NT2/D1 (cell line): ENCODE data around the gene NDUFC2.

ENCODE experiments used
- SUZ12 ChIP-seq: IDR thresholded peaks from 2 replicates; pipeline ENCODE4 v1.6.1; 2011; ENCODE audit not compliant: insufficient read length, insufficient read depth; ENCODE audit errors: extremely low read depth
- YY1 ChIP-seq: IDR thresholded peaks from 2 replicates; pipeline ENCODE4 v1.6.1; 2011; ENCODE audit not compliant: insufficient read length, insufficient read depth
- ZNF274 ChIP-seq: IDR thresholded peaks from 2 replicates; pipeline ENCODE4 v1.6.1; 2011; ENCODE audit warnings: mild to moderate bottlenecking, low read depth, low read length

- TF ChIP-seq ZNF274 (no peak), SUZ12 (no peak), YY1 (no peak)
These were observed 14.6 kb upstream of the NDUFC2 start for GRCh38 chr11:78094250-78094649.
